HEK293T (cell line): ENCODE measurements around the gene ASB18.

Experiments used
- CTCF ChIA-PET: fragments of 350-600 bp; formaldehyde crosslinking; extraction: SDS; loops from one replicate; lab custom pipeline; 2021; ENCODE audit warnings: antibody characterized with exemption, inconsistent platforms; lab: Yijun Ruan, JAX
- POLR2A ChIA-PET: fragments of 350-600 bp; formaldehyde crosslinking; extraction: SDS; loops from one replicate; lab custom pipeline; 2020; ENCODE audit warnings: antibody characterized with exemption, inconsistent platforms; lab: Yijun Ruan, JAX
- DNase-seq: peaks from one replicate; pipeline ENCODE4 v3.0.0; 2012; ENCODE audit warnings: mixed read lengths; ENCODE audit errors: extremely low spot score
- ARNT ChIP-seq: fragments of 450-650 bp; IDR thresholded peaks from 2 replicates; pipeline ENCODE4 v1.6.1; 2017; ENCODE audit warnings: mild to moderate bottlenecking
- BHLHE40 ChIP-seq: fragments of 450-650 bp; IDR thresholded peaks from 2 replicates; pipeline ENCODE4 v1.6.1; 2016; ENCODE audit warnings: mild to moderate bottlenecking, moderate library complexity, borderline replicate concordance
- CTBP1 ChIP-seq: fragments of 450-650 bp; IDR thresholded peaks from 2 replicates; pipeline ENCODE4 v1.6.1; 2016; ENCODE audit warnings: borderline replicate concordance
- ELF4 ChIP-seq: fragments of 450-650 bp; IDR thresholded peaks from 2 replicates; pipeline ENCODE4 v1.6.1; 2017; ENCODE audit warnings: antibody characterized with exemption
- FOXA1 ChIP-seq: fragments of 450-650 bp; IDR thresholded peaks from 2 replicates; pipeline ENCODE4 v1.6.1; 2016; ENCODE audit warnings: mild to moderate bottlenecking
- FOXK2 ChIP-seq: fragments of 450-650 bp; IDR thresholded peaks from 2 replicates; pipeline ENCODE4 v1.6.1; 2016; ENCODE audit warnings: mild to moderate bottlenecking
- FOXM1 ChIP-seq: fragments of 450-650 bp; IDR thresholded peaks from 2 replicates; pipeline ENCODE4 v1.6.1; 2017; ENCODE audit warnings: mild to moderate bottlenecking, borderline replicate concordance
- HDGF ChIP-seq: fragments of 450-650 bp; IDR thresholded peaks from 2 replicates; pipeline ENCODE4 v1.6.1; 2017; ENCODE audit warnings: antibody characterized with exemption, borderline replicate concordance
- L3MBTL2 ChIP-seq: fragments of 450-650 bp; conservative IDR thresholded peaks from 2 replicates; pipeline ENCODE4 v1.6.1; 2016; ENCODE audit warnings: mild to moderate bottlenecking
- LEF1 ChIP-seq: fragments of 450-650 bp; IDR thresholded peaks from 2 replicates; pipeline ENCODE4 v1.6.1; 2017; ENCODE audit warnings: mild to moderate bottlenecking, borderline replicate concordance
- NFRKB ChIP-seq: fragments of 450-650 bp; IDR thresholded peaks from 2 replicates; pipeline ENCODE4 v1.6.1; 2016; ENCODE audit warnings: mild to moderate bottlenecking, moderate library complexity
- PKNOX1 ChIP-seq: fragments of 450-650 bp; IDR thresholded peaks from 2 replicates; pipeline ENCODE4 v1.6.1; 2016
- SP1 ChIP-seq: fragments of 450-650 bp; IDR thresholded peaks from 2 replicates; pipeline ENCODE4 v1.6.1; 2017
- SUZ12 ChIP-seq: fragments of 450-650 bp; IDR thresholded peaks from 2 replicates; pipeline ENCODE4 v1.6.1; 2016; ENCODE audit warnings: mild to moderate bottlenecking
- TARDBP ChIP-seq: fragments of 450-650 bp; IDR thresholded peaks from 2 replicates; pipeline ENCODE4 v1.6.1; 2016
- ZNF384 ChIP-seq: fragments of 450-650 bp; IDR thresholded peaks from 2 replicates; pipeline ENCODE4 v1.6.1; 2016

The ASB18 gene

GRCh38 chr2:236156095-236156859 is 107.9 kb downstream of the ASB18 start:
- ChIA-PET POLR2A (no interaction called here), CTCF (no interaction called here)
- no peak for DNase-seq
- TF ChIP-seq LEF1 (no peak), CTBP1 (no peak), ARNT (no peak), FOXA1 (no peak), FOXK2 (no peak), ZNF384 (no peak), NFRKB (no peak), SP1 (no peak), TARDBP (no peak), PKNOX1 (no peak), ELF4 (no peak)

- POLR2A ChIA-PET = no interaction called here
These were observed 108.8 kb downstream of the ASB18 start for GRCh38 chr2:236155406-236155805.

GRCh38 chr2:236146436-236146835 is 117.8 kb downstream of the ASB18 start:
- DNase-seq = no peak
- CTCF ChIA-PET = no interaction called here
- TF ChIP-seq ZNF384 = no peak
- no peak for TF ChIP-seq HDGF
- no peak for TF ChIP-seq L3MBTL2
- no peak for TF ChIP-seq SP1
- no peak for TF ChIP-seq BHLHE40
- POLR2A ChIA-PET = no interaction called here

More at GRCh38 chr2:236155406-236155805, 108.8 kb downstream of the ASB18 start:
- CTCF ChIA-PET = no interaction called here
- TF ChIP-seq ELF4 = no peak
- TF ChIP-seq HDGF = no peak
- TF ChIP-seq BHLHE40 = no peak
- no peak for TF ChIP-seq LEF1
- TF ChIP-seq PKNOX1 = no peak
- TF ChIP-seq TARDBP = no peak
- no peak for TF ChIP-seq ZNF384
- TF ChIP-seq CTBP1 = no peak
- no peak for TF ChIP-seq SUZ12
- no peak for TF ChIP-seq SP1
- no peak for DNase-seq

- no peak for DNase-seq
- TF ChIP-seq LEF1 = no peak
- no peak for TF ChIP-seq SUZ12
- TF ChIP-seq NFRKB = no peak
- no peak for TF ChIP-seq ARNT
- TF ChIP-seq ZNF384 = no peak
- TF ChIP-seq SP1 = no peak
- no peak for TF ChIP-seq PKNOX1
- TF ChIP-seq HDGF = no peak
- no peak for TF ChIP-seq L3MBTL2
- no peak for TF ChIP-seq CTBP1
- no peak for TF ChIP-seq ELF4
- no peak for TF ChIP-seq FOXM1
- no peak for TF ChIP-seq BHLHE40
- no peak for TF ChIP-seq FOXA1
- TF ChIP-seq TARDBP = no peak
- no peak for TF ChIP-seq FOXK2
- CTCF ChIA-PET = no interaction called here
- POLR2A ChIA-PET = no interaction called here
These were observed 120.4 kb downstream of the ASB18 start for GRCh38 chr2:236143811-236144210.
